HCT116 (cell line): Measurements from ENCODE around the gene UBE3C.

Experiments
- ATF3 ChIP-seq: IDR thresholded peaks from 2 replicates; pipeline ENCODE4 v1.6.1; 2012
- CTCF ChIP-seq, 3 experiments: fragments of 200-600 bp in 1 of 3; sonication (generic) in 1 of 3; IDR thresholded peaks in 2 of 3; conservative IDR thresholded peaks in 1 of 3; 2 replicates each; pipeline ENCODE4 v1.5.1; 2012 to 2017; ENCODE audit warnings: low read depth in 2 of 3, low read length in 2 of 3, antibody characterized with exemption in 1 of 3, borderline replicate concordance in 1 of 3, control low read depth in 1 of 3, mild to moderate bottlenecking in 1 of 3, mixed read lengths in 1 of 3, mixed run types in 1 of 3, moderate library complexity in 1 of 3; ENCODE audit not compliant: insufficient read depth in 1 of 3
- EGR1 ChIP-seq: IDR thresholded peaks from 2 replicates; pipeline ENCODE4 v1.6.1; 2012; ENCODE audit warnings: low read depth
- EZH2 ChIP-seq: fragments of 200-600 bp; sonication (generic); IDR thresholded peaks from 2 replicates; pipeline ENCODE4 v1.6.1; 2017; ENCODE audit warnings: antibody characterized with exemption, mixed run types
- POLR2A ChIP-seq: IDR thresholded peaks from 2 replicates; pipeline ENCODE4 v1.7.0; 2011; ENCODE audit warnings: borderline replicate concordance; ENCODE audit not compliant: insufficient read depth, insufficient read length; ENCODE audit errors: extremely low read depth
- POLR2AphosphoS5 ChIP-seq: IDR thresholded peaks from 2 replicates; pipeline ENCODE4 v1.6.1; 2011; ENCODE audit warnings: mild to moderate bottlenecking, low read depth, low read length, moderate library complexity
- TCF7L2 ChIP-seq: IDR thresholded peaks from 2 replicates; pipeline ENCODE4 v1.7.0; 2011; ENCODE audit warnings: borderline replicate concordance, inconsistent platforms; ENCODE audit not compliant: insufficient read depth, insufficient read length; ENCODE audit errors: extremely low read depth
- YY1 ChIP-seq: IDR thresholded peaks from 2 replicates; pipeline ENCODE4 v1.6.1; 2011; ENCODE audit warnings: low read length, low read depth, moderate library complexity, mild to moderate bottlenecking; ENCODE audit not compliant: insufficient replicate concordance; ENCODE audit errors: extremely low read depth
- ZBTB33 ChIP-seq: IDR thresholded peaks from 2 replicates; pipeline ENCODE4 v1.6.1; 2011; ENCODE audit warnings: mild to moderate bottlenecking, low read length, moderate library complexity; ENCODE audit not compliant: insufficient replicate concordance; ENCODE audit errors: extremely low read depth

GRCh38 chr7:157205438-157205837 is 66.7 kb downstream of the UBE3C start:
- TF ChIP-seq CTCF (IDR thresholded peaks at IDR 0.05 in 2 of 3, conservative IDR thresholded peaks at IDR 0.05 in 1 of 3; ENCODE audit: borderline replicate concordance in 1 of 3, insufficient read depth in 1 of 3, low read depth in 2 of 3, low read length in 2 of 3) (no peak), EGR1 (no peak), ZBTB33 (no peak), POLR2AphosphoS5 (no peak), YY1 (no peak), POLR2A (no peak), TCF7L2 (no peak), ATF3 (no peak), EZH2 (no peak)
